Retina (tissue), 1 donor: ENCODE measurements around the gene MUSK.
"Not testable (repeated sequence)": the region's sequence is repeated elsewhere in the genome, so short reads cannot be mapped to it uniquely, and the experiment has no call there.

Experiments
- DNase-seq: peaks from one replicate; pipeline ENCODE4 v3.0.0-alpha.2; 2016

MUSK gene

DNA sequence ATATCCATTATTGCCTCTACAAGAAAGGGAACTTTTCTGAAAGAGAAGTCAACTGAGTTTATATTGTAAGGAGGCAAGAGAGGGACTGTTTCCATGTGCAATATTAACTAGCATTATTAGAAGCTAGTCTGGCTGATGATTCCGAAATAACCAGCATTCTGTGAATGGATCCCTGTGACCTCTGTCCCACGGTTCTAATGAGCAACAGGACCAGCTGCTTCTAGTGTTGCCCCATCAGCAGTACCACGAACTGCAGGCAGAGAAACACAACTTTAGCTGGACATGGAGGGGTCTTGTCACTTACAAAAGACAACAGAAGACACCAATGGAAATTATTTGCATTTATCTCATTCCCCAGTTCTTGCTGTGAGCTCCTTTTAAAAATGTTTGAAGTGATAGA, 95.4 kb downstream of the MUSK start:
- DNase-seq = no peak

DNA sequence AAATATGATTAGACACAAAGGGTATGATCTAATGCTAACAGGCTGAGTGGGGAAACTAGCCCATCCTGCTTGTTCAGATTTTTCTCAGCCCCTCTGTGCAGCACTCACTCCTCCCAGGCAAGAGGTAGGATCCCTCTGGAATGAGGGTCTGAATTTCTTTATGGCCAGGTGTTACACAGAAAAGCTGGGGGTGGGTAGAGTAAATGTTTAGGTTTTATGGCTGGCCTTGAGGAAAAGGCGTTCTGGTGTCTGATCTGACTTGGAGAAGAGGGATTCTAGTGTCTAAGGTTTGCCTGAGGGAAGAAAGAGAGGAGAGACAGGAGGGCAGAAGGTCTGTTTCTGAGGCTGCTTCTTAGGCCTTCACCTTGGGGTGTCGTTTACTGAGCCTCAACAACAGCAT, 97.3 kb downstream of the MUSK start:
- DNase-seq = no peak

GRCh38 chr9:110767559-110768063, 99.0 kb downstream of the MUSK start:
- no peak for DNase-seq

DNA sequence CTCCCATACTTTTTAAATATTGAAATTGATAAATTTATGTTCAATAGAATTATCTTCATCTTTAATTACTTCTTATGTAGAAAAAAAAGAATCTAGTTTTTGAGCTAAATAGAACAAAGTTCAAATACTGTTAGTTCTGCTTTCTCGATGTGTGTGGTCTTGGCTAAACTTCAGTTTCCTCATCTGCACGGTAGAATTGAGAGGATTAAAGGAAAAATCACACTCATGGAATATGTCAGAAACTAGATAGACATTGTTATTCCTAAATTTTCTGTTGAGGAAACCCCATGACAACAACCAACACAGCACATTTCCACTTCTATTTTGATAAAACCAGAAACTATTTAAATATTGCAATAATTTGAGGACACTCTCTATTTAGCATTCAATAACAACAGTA, 100.3 kb downstream of the MUSK start:
- DNase-seq = no peak

DNA sequence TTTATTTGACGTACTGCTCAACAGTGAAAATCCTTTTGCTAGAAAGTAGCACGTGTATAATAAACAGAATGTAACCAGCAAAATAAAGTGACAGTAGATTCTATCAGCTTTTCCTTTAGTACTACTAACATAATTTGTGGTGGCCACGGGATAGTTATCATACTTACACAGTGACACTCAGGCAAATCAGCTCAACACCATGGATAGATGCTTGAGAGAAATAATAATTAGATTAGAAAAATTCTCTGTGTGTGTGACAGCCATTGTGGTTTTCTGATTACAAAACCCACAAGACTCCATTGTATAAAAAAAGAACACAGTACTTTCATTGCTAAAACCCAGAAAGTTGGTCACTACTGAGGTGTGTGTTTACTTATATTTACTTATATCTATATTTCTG, 101.1 kb downstream of the MUSK start:
- DNase-seq = no peak

DNA sequence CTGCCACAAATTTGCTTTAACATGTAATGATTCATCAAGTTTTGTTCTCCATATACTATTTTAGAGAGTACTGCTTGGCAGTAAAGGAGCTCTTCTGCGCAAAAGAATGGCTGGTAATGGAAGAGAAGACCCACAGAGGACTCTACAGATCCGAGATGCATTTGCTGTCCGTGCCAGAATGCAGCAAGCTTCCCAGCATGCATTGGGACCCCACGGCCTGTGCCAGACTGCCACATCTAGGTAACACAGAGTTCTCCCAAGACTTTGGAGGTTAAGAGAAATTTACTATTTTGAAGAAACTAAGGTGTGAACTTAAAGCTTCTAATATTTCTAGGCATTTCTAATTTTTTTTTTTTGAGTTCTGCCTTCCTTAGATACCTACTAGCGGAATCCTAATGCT, 107.1 kb downstream of the MUSK start:
- DNase-seq = no peak

GRCh38 chr9:110776221-110776620, 107.6 kb downstream of the MUSK start:
- no peak for DNase-seq

DNA sequence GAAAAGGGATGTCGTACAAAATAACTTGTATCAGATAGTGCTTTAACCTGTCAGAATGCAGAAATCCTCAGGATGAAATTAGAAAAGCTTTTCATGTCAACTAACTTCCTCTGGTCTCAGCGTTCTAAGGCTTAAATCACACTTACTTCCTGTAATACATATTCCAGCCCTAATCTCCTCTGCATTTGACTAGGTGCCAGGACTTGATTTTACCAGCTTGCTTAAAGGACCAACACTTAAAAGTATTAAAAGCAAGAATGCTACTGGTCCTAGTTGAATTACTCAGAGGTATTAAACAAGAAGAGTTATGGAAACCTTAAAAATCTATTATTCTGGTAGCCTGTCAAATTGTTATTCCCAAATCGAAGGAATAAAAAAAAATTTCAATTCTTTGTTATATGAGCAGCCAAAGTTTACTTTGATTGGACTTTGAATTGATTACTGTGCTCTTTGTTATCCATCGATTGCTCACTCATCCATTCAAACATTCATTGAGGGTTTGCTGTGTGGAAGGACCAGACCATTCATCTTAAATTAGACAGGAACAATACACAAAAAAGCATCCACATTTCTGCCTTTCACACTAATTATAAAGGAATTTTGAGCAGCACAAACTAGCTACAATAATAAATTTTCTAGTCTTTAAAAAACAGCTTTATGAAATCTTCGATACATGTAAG, 108.7 kb downstream of the MUSK start:
- DNase-seq = peak; percentile 47

- DNase-seq = no peak
Observed at GRCh38 chr9:110777876-110778215, 109.3 kb downstream of the MUSK start.

- no peak for DNase-seq
Observed at GRCh38 chr9:110782701-110783100, 114.1 kb downstream of the MUSK start.

DNA sequence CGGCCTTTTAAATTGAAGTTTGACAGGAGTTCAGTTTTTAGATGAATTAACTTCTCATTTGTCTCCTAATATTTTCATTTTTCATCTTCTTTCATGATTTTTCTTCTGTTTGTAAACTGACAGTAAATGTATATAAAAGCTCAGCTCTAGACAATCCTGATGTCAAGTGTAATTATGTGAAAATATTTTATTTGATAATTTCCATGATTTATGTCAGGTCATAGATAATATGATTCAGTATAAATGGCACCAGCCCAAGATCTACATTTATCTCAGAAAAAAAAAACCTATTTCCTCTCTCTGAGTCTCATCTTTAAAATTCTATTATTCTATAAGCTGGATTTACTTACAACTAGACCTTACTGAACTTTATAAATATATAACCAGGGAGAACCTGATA, 115.7 kb downstream of the MUSK start:
- no peak for DNase-seq

DNA sequence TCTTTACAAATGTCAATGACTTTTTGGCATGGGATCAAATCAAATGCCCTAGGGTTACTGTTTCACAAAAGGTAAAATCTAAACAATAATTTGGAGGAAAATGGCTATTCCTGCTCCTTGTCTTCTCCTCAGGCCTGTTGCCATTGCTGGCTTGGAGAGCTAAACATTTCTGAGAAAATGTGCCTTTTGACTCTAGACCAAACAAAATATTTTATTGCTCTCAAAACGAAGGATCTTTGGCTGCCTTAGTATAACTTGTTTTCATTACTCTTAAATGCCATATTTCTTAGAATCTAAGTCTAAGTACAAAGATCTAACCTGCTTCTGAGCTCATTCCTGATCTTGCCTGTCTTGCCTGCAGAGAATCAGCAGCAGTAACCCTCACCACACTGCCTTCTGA, 116.6 kb downstream of the MUSK start:
- DNase-seq = no peak

GRCh38 chr9:110788396-110788795, 119.8 kb downstream of the MUSK start:
- DNase-seq = not testable (repeated sequence)

DNA sequence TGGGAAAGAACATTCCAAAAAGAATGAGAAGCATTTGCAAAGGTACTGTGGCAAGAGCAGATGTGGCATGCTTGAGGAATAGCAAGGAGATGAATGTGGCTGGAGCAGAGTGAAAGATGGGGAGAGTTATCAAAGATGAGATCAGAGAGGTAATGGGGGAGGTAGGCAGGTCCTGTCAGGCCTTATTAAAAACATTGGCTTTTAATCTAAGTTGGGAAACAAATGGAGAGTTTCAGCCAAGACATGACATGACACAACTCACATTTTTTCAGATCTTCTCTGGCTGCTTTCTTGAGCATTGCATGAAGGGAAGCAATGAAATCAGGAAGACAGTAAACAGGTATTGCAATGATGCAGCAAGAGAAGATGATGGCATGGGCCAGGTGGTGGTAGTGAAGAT, 120.3 kb downstream of the MUSK start:
- no peak for DNase-seq

DNA sequence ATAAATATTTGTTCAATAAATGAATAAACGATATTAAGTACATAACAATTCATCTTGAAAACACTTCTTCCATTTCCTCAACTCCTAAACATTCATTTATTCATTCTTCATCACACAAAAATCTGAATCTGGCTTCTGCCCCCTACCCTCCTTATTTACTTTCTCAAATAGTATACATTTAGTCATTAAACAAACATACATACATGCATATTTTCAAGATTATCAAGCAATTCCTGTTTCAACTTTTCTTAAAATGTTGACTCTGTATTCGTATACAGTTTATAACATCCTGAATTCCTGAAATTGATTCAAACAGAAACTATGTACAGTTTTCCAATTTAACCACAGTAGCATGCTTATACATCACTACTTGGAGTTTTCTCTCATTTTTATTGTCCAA, 129.0 kb downstream of the MUSK start:
- DNase-seq = no peak

GRCh38 chr9:110799396-110799795, 130.8 kb downstream of the MUSK start:
- no peak for DNase-seq

DNA sequence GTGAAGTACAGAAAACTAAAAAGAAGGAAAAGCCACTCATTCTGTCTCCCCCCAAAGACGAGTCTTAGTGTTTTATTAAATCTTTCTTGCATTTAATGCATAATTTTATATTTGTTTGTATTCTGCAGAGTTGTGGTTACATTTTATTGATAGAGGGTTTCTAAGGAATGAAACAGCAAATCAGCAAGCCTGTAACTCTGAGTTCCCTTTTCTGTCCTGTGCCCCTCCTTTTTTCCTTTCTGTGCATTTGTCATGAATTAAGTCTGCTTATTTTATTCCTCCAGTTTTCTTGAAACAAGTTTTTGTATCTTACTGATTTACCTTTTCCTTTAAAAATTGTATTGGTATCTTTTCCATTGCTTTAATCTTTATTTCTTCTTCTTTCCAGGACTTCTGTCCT, 132.8 kb downstream of the MUSK start:
- DNase-seq = no peak

DNA sequence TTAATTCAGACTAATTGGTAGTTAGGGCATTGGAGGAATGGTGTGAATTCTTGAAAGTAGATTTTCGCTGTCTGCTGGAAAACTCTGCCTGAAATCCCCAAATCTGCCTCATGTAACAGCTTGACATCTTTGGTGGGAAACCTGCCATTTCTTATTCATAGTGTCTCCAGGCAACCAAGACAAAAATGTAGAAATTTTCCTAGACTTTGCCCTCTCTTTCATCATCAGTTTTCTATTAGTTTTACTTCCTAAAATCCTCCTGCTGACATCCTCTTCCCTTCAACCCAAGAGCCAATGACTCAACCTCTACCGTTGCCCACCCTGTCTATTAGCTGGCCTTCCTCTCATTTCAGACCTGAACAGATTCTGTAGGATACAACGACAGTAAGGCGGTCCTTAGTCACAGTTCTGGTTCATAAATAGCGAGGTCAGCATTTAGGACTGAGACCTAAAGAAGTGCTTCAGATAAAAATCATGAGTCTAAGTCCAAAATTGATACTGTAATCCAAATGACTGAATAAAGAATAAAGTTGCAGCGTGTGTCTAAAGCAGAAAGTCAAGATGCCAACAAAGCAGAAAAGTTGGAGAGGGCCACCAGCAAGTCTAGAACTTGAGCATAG, 133.9 kb downstream of the MUSK start:
- DNase-seq = no peak

GRCh38 chr9:110807956-110808598, 139.5 kb downstream of the MUSK start:
- DNase-seq = no peak

DNA sequence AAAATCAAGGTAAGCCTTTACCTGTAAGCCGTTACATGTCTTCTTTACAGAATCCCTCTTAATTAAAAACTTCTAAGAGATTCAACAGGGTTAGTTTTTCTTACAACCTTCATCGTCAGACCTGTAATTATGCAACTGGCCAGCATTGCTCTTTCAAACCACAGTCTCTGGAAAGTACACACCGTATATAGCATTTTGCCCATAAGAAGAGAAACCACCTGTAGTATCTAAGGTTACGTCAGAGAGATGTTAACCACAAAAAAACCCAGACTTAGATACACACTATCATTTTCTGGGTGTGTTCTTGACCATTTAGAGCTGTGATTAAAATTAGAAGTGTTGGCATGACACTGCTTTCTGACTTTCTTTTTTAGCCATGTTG, 140.0 kb downstream of the MUSK start:
- no peak for DNase-seq

- DNase-seq = no peak
Observed at GRCh38 chr9:110809038-110809595, 140.5 kb downstream of the MUSK start.

DNA sequence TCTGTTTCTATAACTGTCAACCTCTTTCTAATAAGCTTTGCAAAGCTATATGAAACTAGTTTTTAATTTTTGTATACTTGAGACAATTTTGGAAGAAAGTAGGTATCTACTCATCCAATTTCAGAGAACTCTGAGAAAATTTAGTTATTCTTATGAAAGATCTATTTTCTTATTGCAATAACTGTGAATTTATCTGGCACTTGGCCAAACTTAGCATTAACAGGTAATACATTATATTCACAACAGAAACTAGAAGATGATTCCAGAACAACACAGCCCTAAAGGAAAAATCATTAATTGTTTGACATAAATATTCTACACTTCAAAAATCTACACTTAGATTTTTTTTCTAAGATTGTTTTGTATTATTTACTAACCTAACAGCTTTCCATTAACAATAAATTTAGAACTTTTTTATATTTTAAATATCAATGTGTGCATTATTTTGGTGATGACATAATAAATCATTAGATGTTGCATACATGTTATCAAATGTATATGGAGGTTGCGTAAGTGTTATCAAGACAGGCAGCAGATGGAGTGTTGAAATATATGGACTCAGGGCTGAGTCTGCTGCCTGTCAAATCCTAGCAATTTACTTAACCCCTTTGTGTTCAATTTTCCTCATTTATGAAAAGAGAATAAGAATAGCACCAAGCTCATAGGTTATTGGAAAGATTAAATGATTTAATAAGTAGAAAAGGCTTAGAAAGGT, 141.8 kb downstream of the MUSK start:
- no peak for DNase-seq

DNA sequence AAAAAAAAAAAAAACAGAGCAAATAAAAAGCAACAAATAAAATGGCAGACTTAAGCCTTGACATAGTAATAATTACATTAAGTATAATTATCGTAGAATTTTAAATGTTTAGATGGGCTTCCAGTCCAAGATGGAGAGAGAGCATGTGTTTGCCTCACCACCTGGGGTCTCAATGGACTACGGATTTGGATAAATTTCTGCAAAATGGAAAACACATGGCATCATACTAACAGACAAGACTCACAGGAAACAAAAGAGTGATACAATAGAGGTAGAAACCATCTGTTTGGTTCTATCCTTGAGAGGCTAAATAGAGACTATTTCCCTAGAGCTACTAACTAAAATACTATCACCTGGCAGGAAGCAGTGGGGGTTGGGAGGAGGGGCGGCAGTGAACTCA, 144.3 kb downstream of the MUSK start:
- no peak for DNase-seq

GRCh38 chr9:110814159-110814558, 145.6 kb downstream of the MUSK start:
- no peak for DNase-seq
